Right lobe of liver (tissue), 4 donors: ENCODE results near the gene FAM180A.

Experiments
- CTCF ChIP-seq, 4 donors: fragments of 200-600 bp in 3 of 4; fragments of 450-650 bp in 1 of 4; IDR thresholded peaks; one replicate each; pipeline versions ENCODE4 v1.5.1 to v1.8.0; 2016 to 2022; ENCODE audit warnings: antibody characterized with exemption in 4 of 4, mild to moderate bottlenecking in 2 of 4
- POLR2A ChIP-seq: fragments of 450-650 bp; IDR thresholded peaks from one replicate; pipeline ENCODE4 v1.6.1; 2017; ENCODE audit warnings: antibody characterized with exemption, mild to moderate bottlenecking
- donor health status: DM: no; HTN: no; CAD: no.
- donor health status: DM: no; HTN: no; CAD: no.
- donor health status: DM: no; HTN: yes; CAD: no.

GRCh38 chr7:135740889-135741288 lies 7.7 kb downstream of the FAM180A start:
- TF ChIP-seq CTCF (IDR thresholded peaks at IDR 0.05) (no peak), POLR2A (no peak)
